Thymus (tissue), 11 donors: Measurements from ENCODE around the gene HERC3. TPM values are rescaled to one million over a fixed set of nuclear protein-coding genes. Genes with fewer than 3 reads are reported as not detected.

ENCODE experiments used
- DNase-seq, 9 donors: peaks; one replicate each; pipeline ENCODE4 v3.0.0-alpha.2; 2013; ENCODE audit warnings: low spot score in 9 of 9, low read depth in 6 of 9, missing footprints in 1 of 9
- H3K27ac ChIP-seq, 2 donors: one replicate each; pipeline ENCODE4 v1.5.1; 2013; ENCODE audit warnings: control low read depth in 1 of 2, low read depth in 1 of 2, low read length in 1 of 2, mild to moderate bottlenecking in 1 of 2, moderate library complexity in 1 of 2
- H3K27me3 ChIP-seq, 2 donors: one replicate each; pipeline ENCODE4 v1.5.1; 2013; ENCODE audit warnings: low read length in 1 of 2; ENCODE audit not compliant: control insufficient read depth in 2 of 2, insufficient read depth in 1 of 2
- H3K36me3 ChIP-seq, 2 donors: one replicate each; pipeline ENCODE4 v1.5.1; 2013; ENCODE audit warnings: low read length in 1 of 2, mild to moderate bottlenecking in 1 of 2, moderate library complexity in 1 of 2; ENCODE audit not compliant: control insufficient read depth in 2 of 2, insufficient read depth in 2 of 2
- H3K4me1 ChIP-seq, 2 donors: one replicate each; pipeline ENCODE4 v1.5.1; 2013; ENCODE audit warnings: low read length in 2 of 2; ENCODE audit not compliant: control insufficient read depth in 2 of 2, insufficient read depth in 2 of 2
- H3K4me3 ChIP-seq, 2 donors: one replicate each; pipeline ENCODE4 v1.5.1; 2013; ENCODE audit warnings: low read length in 2 of 2, control low read depth in 1 of 2, mild to moderate bottlenecking in 1 of 2
- H3K9me3 ChIP-seq, 2 donors: one replicate each; pipeline ENCODE4 v1.5.1; 2013; ENCODE audit warnings: low read length in 1 of 2, mild to moderate bottlenecking in 1 of 2; ENCODE audit not compliant: control insufficient read depth in 2 of 2, insufficient read depth in 1 of 2
- WGBS: extraction: QIAGEN DNeasy Blood & Tissue Kit; methylation state at CpG from one replicate; pipeline ENCODE4 v1.1.7; 2013; 5-methylcytosine and 5-hydroxymethylcytosine counted together
- polyA plus RNA-seq: library from polyadenylated mRNA; stranded (reverse); fragments of 200-250 nt; gene quantifications from one replicate; pipeline ENCODE4 v1.2.3, GENCODE V29; 2013
- total RNA-seq: library from RNA; stranded (reverse); fragments of 120-200 nt; gene quantifications from one replicate; pipeline ENCODE4 v1.2.4, GENCODE V29; 2013
- donor health status: healthy.

Gene HERC3
- total and polyA plus RNA-seq, 2 donors, result 9.1 to 10.8 TPM

- Histone ChIP-seq H3K27ac (no peak overlapping the region), H3K4me1 (no peaks in the 10 kb centered on the region), H3K4me3 (no peak overlapping the region), H3K9me3 (no peaks in the 10 kb centered on the region), H3K27me3 (no peaks in the 10 kb centered on the region), H3K36me3 (peaks cover 22 to 39% of the 10 kb centered on the region in 2 donors)
- no peak for DNase-seq
- WGBS, result 86% methylated on average over 6 of the region's 6 CpGs
Observed at GRCh38 chr4:88729146-88729760, 137.0 kb downstream of the HERC3 start.

GRCh38 chr4:88730811-88731210 lies 138.5 kb downstream of the HERC3 start:
- Histone ChIP-seq H3K27me3 (no peaks in the 10 kb centered on the region), H3K4me1 (no peaks in the 10 kb centered on the region), H3K27ac (no peak overlapping the region), H3K4me3 (no peak overlapping the region), H3K36me3 (peaks cover 21 to 39% of the 10 kb centered on the region in 2 donors), H3K9me3 (no peaks in the 10 kb centered on the region)
- 87% methylated on average over 5 of the region's 5 CpGs for WGBS
- DNase-seq, result no peak

DNA sequence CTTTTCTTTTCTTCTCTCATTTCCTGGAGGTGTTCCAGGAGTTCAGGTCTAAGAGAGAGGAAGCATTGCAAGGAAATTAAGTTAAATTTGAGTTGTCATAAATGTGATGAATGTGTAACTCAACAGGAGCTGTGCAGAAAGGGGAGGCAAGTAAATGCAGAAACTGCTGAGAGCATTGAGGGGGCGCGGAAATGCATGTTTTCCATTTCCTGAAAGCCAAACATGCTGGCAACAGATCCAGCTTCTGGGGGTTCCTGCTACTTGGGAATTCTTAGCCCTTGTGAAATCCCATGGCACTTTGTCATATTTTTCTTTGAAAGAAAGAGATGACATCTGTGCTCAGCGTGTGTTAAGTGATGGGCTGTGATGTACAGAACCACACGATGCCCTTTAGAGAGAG lies 139.1 kb downstream of the HERC3 start:
- Histone ChIP-seq H3K27ac (no peak overlapping the region), H3K4me3 (no peak overlapping the region), H3K4me1 (no peaks in the 10 kb centered on the region), H3K9me3 (no peaks in the 10 kb centered on the region), H3K27me3 (no peaks in the 10 kb centered on the region), H3K36me3 (peaks cover 21 to 39% of the 10 kb centered on the region in 2 donors)
- DNase-seq, result no peak
- WGBS, result 87% methylated on average over 4 of the region's 4 CpGs

DNA sequence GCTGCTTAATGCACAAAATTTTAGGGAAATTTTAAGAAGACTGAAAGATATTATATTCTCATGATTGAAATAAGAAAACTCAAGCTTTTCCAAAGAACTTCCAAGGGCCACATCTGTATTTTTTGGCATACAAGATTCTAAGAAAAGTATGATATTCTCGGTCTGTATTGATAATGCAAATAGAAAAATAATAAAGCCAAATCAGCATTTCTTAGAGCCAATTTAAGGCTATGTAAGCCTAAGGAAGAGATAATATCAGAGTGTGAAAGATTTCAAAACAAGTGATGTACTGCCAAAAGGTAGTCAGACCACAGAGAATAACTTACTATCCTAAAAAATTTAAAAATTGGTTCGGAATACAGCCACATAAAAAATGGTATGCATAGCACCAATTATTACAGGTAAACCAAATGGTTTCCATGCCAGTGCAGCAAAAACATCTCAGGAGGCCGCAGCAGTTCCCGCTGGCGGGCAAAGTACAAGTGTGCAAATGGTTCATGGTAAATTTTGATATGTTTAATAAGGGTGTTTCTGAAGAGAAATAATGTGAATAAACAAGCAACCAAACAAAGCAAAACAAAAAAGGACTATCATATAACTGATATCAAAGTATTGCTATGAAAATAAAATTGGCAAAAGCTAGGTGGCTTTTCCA lies 140.6 kb downstream of the HERC3 start:
- peaks cover 13 to 26% of the 10 kb centered on the region in 2 donors for H3K36me3 ChIP-seq
- DNase-seq, result no peak
- H3K27ac ChIP-seq, result no peak overlapping the region
- 97% methylated on average over 5 of the region's 5 CpGs for WGBS
- H3K9me3 ChIP-seq, result no peaks in the 10 kb centered on the region
- H3K27me3 ChIP-seq, result no peaks in the 10 kb centered on the region
- no peak overlapping the region for H3K4me3 ChIP-seq
- peaks cover 3 to 8% of the 10 kb centered on the region in 2 donors for H3K4me1 ChIP-seq

DNA sequence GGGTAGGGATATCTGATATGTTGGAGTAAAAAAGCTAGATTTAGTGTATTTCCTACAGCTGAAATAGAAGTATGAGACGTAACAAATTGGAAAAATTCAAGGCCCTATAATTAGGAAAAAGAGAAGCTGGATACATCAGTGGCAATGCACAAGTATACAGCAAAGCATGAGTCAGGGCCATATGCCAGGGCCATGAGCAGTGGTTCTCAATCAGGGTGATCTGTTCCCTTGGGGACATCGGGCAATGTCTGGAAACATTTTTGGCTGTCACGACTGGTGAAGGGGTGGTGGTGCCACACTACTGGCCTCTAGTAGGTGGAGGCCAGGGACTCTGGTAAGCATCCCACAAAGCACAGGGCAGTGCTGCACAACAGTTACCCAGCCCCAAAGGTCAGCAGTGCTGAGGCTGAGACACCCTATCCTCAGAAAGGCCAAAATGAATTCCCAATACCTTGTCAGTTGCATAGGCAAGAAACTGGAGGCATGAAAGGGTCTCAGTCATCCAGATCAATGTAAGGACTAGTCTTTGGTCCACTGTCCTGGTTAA lies 142.2 kb downstream of the HERC3 start:
- 85% methylated on average over 3 of the region's 3 CpGs for WGBS

GRCh38 chr4:88735564-88735963 lies 143.3 kb downstream of the HERC3 start:
- no peak for DNase-seq
- peaks cover 9 to 15% of the 10 kb centered on the region in 2 donors for H3K4me1 ChIP-seq

More for the DNA sequence above, 142.2 kb downstream of the HERC3 start:
- Histone ChIP-seq H3K27me3 (no peaks in the 10 kb centered on the region), H3K9me3 (no peaks in the 10 kb centered on the region), H3K4me1 (peaks cover 9 to 15% of the 10 kb centered on the region in 2 donors), H3K4me3 (no peak overlapping the region), H3K27ac (no peak overlapping the region), H3K36me3 (peaks cover 5 to 12% of the 10 kb centered on the region in 2 donors)
- DNase-seq, result no peak

GRCh38 chr4:88736264-88736663 lies 144.0 kb downstream of the HERC3 start:
- Histone ChIP-seq H3K27ac (no peak overlapping the region), H3K36me3 (peaks cover 2 to 3% of the 10 kb centered on the region in 2 donors), H3K27me3 (no peaks in the 10 kb centered on the region), H3K4me1 (peaks cover 9 to 15% of the 10 kb centered on the region in 2 donors), H3K4me3 (no peak overlapping the region), H3K9me3 (no peaks in the 10 kb centered on the region)
- 96% methylated on average over 3 of the region's 3 CpGs for WGBS
- DNase-seq, result no peak

More at GRCh38 chr4:88735564-88735963, 143.3 kb downstream of the HERC3 start:
- no peak overlapping the region for H3K4me3 ChIP-seq
- peaks cover 3 to 7% of the 10 kb centered on the region in 2 donors for H3K36me3 ChIP-seq
- no peaks in the 10 kb centered on the region for H3K9me3 ChIP-seq
- no peaks in the 10 kb centered on the region for H3K27me3 ChIP-seq
- no peak overlapping the region for H3K27ac ChIP-seq
- WGBS, result 95% methylated on average over 1 of the region's 1 CpG

GRCh38 chr4:88737307-88737941 lies 145.1 kb downstream of the HERC3 start:
- Histone ChIP-seq H3K4me1 (peaks cover 9 to 15% of the 10 kb centered on the region in 2 donors), H3K9me3 (no peaks in the 10 kb centered on the region), H3K4me3 (peak overlapping the region in 1 of 2 donors; percentile 14), H3K27me3 (no peaks in the 10 kb centered on the region), H3K27ac (peak overlapping the region in 1 of 2 donors; percentile 74), H3K36me3 (peaks cover 0 to 3% of the 10 kb centered on the region in 2 donors)
- peak; percentile 45 to 89 (median 75) for DNase-seq
- WGBS, result 8% methylated on average over 14 of the region's 14 CpGs

DNA sequence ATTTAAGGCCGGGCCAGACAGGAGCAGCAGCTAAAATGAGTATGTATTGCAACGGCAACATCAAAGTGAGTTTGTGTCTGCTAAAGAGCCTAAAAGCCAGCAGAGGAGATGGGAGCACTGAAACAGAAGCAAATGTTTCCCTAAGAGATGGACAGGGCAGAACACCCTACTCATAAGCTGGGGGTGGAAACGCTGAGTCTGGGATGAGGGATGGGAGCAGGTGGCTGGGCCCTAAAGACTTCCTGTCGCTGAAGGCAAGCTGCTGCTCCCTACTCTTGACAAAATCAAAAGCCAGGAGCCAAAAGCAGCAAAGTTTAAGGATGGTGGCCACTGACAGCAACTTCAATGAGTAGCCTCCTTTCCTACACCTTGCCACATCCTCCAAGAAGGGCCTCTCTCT lies 145.9 kb downstream of the HERC3 start:
- H3K36me3 ChIP-seq, result peaks cover 0 to 3% of the 10 kb centered on the region in 2 donors
- 71% methylated on average over 4 of the region's 4 CpGs for WGBS
- H3K27me3 ChIP-seq, result no peaks in the 10 kb centered on the region
- H3K4me1 ChIP-seq, result peaks cover 9 to 15% of the 10 kb centered on the region in 2 donors
- H3K4me3 ChIP-seq, result no peak overlapping the region
- DNase-seq, result peak in 1 of 9 donors; percentile 2
- H3K9me3 ChIP-seq, result no peaks in the 10 kb centered on the region
- peak overlapping the region; percentile 15 to 25 for H3K27ac ChIP-seq
